NCI-H1048 (cell line): ENCODE data around the gene ELFN1.

Source experiments
- DNase-seq: peaks from one replicate; lab custom pipeline; 2025; lab: John Stamatoyannopoulos, UW

Gene ELFN1

DNA sequence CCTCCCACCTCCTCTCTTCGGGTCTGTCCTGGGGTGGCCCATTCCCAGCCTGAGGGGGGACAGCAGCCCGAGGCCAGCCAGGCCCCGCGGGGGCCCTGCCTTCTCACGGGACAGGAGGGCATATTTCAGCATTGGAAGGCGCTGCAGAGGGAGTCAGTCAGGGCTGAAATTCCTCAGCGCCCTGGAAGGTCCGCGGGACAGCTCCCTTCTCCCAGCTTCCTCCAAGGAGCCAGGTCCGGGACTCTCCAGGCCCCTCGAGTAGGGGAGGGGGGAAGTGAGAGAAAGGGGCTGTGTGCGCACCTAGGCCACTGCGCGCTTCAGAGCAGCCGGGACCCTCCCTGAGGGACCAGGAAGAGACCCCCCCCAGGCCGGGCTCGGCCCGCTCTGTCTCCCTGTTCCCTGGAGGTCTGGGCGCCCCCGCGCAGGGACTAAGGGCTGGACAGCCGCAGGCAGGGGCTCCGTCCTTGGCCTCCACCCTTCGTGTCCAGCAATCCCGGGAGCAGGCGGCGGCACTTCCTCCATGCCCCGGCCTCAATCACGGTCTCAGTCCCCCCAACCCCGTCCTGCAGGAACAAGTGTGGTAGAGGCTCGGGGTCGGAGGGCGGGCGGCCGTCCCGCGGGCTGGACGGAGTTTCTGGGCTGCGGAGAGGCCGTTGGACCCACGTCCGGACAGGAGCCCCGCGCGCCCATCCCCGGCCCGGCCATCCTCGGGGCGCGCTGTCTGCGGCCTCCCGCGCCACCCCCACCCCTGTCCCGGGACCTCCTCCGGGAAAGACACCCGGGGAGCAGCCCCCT lies 6.0 kb upstream of the ELFN1 start:
- DNase-seq: no peak

- no peak for DNase-seq
These were observed 5.1 kb upstream of the ELFN1 start for GRCh38 chr7:1664711-1665548.

DNA sequence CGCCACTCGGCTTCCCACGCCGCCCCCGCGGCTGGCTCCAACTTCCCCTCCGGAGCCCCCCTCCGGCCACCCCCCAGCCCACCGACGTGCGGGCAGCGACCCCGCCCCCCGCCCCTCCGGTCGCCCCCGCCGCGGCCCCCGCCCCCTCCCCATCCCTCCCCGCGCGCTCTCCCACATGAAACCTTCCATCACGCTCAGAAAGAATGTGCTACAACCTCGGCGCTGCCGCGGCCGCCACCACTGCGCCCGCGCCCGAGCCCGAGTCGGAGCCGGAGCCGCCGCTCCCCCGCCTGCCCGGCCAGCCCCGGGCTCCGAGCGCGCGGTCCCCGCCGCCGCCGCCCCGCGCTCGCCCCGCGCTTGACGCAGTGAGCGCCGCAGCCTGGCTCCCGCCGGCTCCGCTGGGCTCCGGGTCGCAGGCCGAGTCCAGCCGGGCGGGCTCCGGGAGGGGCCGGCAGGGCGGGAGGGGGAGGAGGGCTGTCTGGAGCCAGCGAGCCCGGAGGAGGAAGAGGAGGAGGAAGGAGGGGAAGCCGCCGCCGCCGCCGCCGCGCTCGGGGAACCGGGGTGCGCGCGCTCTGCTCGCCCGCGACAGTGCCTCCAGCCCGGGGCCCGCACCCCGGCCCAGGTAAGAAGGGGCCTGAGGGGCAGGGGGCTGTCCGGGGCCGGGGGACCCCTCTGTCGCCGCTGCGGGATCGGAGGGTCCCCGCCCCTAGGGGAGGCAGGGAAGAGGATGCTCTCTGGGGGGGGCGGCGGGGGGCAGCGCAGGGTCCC lies 4.3 kb upstream of the ELFN1 start:
- DNase-seq: no peak

GRCh38 chr7:1666317-1666822 lies 3.7 kb upstream of the ELFN1 start:
- no peak for DNase-seq

- DNase-seq: no peak
These were observed 3.1 kb upstream of the ELFN1 start for GRCh38 chr7:1666823-1667565.

- DNase-seq: no peak
These were observed 2.3 kb upstream of the ELFN1 start for GRCh38 chr7:1667566-1668395.

GRCh38 chr7:1668396-1669063 lies 1.5 kb upstream of the ELFN1 start:
- no peak for DNase-seq

DNA sequence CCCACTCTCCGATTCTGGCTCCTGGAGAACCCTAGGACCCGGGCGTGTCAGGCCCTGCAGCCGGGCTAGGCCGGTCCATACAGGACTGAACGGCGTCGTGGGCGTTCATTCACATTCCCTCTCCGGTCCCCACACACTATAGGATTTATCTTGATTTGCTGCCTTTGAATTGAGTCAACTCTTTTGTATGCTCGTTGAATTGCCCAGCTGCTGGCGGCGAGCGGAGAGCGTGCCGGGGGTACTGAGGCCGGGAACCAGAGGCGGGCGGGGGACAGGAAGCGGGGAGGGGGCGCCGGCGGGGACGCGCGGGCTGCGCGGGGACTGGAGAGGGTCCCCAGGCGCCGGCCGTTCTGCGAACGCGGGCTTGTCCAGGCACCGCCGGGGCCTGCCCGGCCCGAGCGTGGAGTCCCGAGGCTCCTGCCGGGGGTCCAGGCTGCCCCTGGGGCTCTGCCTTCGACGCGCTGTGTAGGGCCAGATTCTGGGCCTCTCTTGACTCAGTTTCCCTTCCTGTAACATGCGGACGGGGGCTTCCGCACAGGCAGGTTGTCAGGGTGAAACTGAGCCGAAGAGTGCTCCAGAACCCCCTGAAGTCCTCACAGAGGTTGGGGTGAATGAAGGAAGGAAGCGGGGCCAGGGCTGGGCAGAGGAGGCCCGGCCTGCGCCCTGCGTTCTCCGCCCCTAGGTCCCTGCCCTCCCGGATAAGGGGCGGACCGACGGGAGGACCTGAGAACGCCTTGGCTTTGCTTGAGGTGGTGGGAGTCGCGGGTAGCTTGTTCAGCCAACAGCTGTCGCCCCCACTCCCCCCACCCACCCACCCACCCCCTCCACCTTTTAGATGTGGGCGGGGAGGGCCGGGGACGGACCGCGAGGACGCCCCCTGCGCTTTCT lies 769 bp upstream of the ELFN1 start:
- DNase-seq: no peak

GRCh38 chr7:1670894-1671593 lies 967 bp downstream of the ELFN1 start:
- no peak for DNase-seq

GRCh38 chr7:1671594-1672451 lies 1.7 kb downstream of the ELFN1 start:
- DNase-seq: no peak

GRCh38 chr7:1672851-1673486 lies 2.9 kb downstream of the ELFN1 start:
- DNase-seq: no peak

- DNase-seq: no peak
These were observed 3.6 kb downstream of the ELFN1 start for GRCh38 chr7:1673581-1674118.

DNA sequence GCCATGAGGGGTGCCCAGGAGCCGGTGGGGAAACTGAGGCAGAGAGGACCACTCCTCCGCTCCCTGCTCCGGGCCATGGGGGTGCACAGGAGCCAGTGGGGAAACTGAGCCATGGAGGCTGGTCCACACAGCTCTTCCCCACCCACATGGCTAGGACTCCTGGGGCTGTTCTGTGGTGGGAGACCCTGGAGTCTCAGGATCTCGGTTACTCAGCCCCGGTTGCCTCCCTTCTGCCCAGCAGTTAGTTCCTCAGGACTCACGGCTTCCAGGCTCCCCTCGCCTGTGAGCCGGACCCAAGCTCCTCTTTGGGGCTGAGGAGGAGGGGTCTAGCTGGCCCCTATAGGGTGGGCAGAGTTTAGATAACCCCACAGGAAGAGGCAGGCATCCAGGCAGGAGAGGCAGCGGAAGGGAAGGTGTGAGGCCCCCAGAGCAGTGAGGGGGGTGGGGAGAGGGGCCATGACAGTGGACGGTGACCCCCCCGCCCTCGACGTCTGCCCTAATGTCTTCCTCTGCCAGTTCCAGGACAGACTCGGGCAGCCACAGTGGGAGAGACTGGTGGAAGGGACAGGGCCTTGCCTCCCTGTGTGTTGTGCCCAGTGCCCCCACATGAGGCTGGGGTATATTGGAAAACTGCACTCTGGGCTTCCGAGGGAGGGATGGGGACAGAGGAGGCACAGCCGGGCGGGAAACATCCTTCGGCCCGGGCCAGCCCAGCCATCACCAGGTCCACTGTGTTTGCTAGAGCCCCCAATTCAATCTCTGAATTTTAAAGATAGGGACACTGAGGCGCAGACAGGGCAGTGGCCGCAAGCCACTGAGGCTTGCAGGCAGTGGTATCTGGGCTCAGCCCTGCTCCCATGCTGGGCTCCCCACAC lies 4.3 kb downstream of the ELFN1 start:
- DNase-seq: no peak

DNA sequence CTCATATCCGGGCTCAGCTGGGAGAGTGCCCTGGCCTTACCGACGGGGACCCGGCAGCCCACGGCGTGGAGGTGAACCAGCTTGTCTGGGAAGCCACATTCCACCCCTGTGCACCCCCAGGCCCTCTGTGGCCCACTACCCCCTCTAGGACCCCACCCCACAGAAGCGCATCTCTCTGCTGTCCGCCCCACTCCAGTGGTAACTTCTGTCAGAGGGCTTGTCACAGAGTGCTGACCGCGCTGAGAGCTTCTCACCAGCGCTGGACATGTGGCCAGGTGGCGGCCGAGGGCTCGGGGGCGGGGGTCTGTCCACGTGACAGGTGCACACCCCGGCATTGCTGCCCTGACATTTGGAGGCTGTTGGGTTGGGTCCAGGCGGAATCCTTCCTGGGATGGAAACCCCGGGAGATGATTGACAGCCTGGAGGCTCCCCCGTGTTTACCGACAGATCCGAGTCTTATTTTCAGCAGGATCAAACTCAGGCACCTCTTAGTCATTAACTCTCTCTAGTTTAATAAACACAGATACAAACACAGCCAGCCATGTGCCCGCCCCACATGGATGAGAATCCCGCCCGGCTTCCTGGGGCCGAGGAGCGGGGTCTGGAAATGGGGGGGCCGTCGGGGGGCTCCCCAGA lies 5.1 kb downstream of the ELFN1 start:
- DNase-seq: no peak
